Metanephros (tissue), 1 donor: ENCODE measurements around the gene MINAR1. TPM values are rescaled to one million over a fixed set of nuclear protein-coding genes. Genes with fewer than 3 reads are reported as not detected.

Experiments
- total RNA-seq: library from RNA; depleted of rRNA; stranded (reverse); fragments of >200 nt; gene quantifications from one replicate; pipeline ENCODE4 v1.2.3, GENCODE V29; 2014

MINAR1 gene
- total RNA-seq, result 1.1 TPM

GRCh38 chr15:79431636-79432344 lies at the start of gene MINAR1:
TSS of gene MINAR1 (plus strand) at chr15:79432336. CDS start at chr15:79456148, 23,812 bp downstream.

Other genes with a start within 250 kb of the MINAR1 start
- 0.12 TPM for gene ANKRD34C, start 149.6 kb upstream of the MINAR1 start, total RNA-seq
- gene TMED3, start 121.2 kb upstream of the MINAR1 start, total RNA-seq, result 50.1 TPM